ENCODE measurements around the gene PPP4R2. TPM values are rescaled to one million over a fixed set of nuclear protein-coding genes. Genes with fewer than 3 reads are reported as not detected.

Gene PPP4R2
- total and polyA plus RNA-seq, 2 of the 8 experiments (the other 6 are each of a cell fraction or from before 2014, with no cell fraction given), result 11.5 to 89.9 TPM

GRCh38 chr3:73098873-73099272 is 102.3 kb downstream of the PPP4R2 start:
- Histone ChIP-seq H2BK120ac (replicated peaks; ENCODE audit: low read depth, low read length) (no peak overlapping the region), H2AK5ac (ENCODE audit: low read depth, low read length) (no peak overlapping the region), H3K4ac (replicated peaks; ENCODE audit: insufficient read length, low read depth, low read length) (no peak overlapping the region), H3K14ac (ENCODE audit: insufficient read length) (no peak overlapping the region), H3K56ac (replicated peaks; ENCODE audit: insufficient read length, low read depth, low read length) (no peak overlapping the region), H3K79me1 (ENCODE audit: low read depth, low read length) (no peaks in the 10 kb centered on the region; the same call in 1 of the 2 replicates), H4K8ac (ENCODE audit: extremely low read depth, insufficient read depth, low read length) (no peak overlapping the region), H3K27me3 (replicated peaks in 1 of 4; ENCODE audit: control insufficient read depth in 3 of 4, extremely low read depth in 1 of 4, insufficient read depth in 3 of 4, low read length in 3 of 4) (no peaks in the 10 kb centered on the region), H3K4me3 (ENCODE audit: extremely low read depth in 1 of 4, insufficient read depth in 2 of 4, low read depth in 3 of 4, low read length in 4 of 4) (no peak overlapping the region), H3K4me1 (replicated peaks in 1 of 4; ENCODE audit: control insufficient read depth in 3 of 4, insufficient read depth in 4 of 4, low read length in 3 of 4) (peaks cover 0 to 16% (median 7%) of the 10 kb centered on the region in 4 experiments; a peak in 6 of 7 replicates), H3K4me2 (ENCODE audit: insufficient read depth in 1 of 2, low read depth in 2 of 2, low read length in 2 of 2) (no peak overlapping the region), H2BK15ac (ENCODE audit: low read length) (no peak overlapping the region), H2BK5ac (ENCODE audit: low read depth, low read length) (no peak overlapping the region), H4K91ac (replicated peaks; ENCODE audit: insufficient read length, low read length) (no peak overlapping the region), H2AFZ (ENCODE audit: low read length) (no peak overlapping the region), H3K23me2 (ENCODE audit: low read depth, low read length) (no peaks in the 10 kb centered on the region), H3K18ac (ENCODE audit: extremely low read depth, low read length) (no peak overlapping the region), H3K36me3 (ENCODE audit: control insufficient read depth in 2 of 4, insufficient read depth in 4 of 4, low read length in 3 of 4) (no peaks in the 10 kb centered on the region), H4K20me1 (replicated peaks in 1 of 2; ENCODE audit: control insufficient read depth in 1 of 2, insufficient read depth in 2 of 2, low read length in 2 of 2) (no peaks in the 10 kb centered on the region), H3K9ac (replicated peaks in 1 of 4; ENCODE audit: extremely low read depth in 1 of 4, low read depth in 3 of 4, low read length in 3 of 4) (no peak overlapping the region), H3K27ac (ENCODE audit: low read depth, low read length) (no peak overlapping the region), H2BK20ac (ENCODE audit: low read length) (no peak overlapping the region), H4K5ac (ENCODE audit: insufficient read length, low read depth, low read length) (no peak overlapping the region), H3K79me2 (ENCODE audit: control insufficient read depth in 1 of 2, insufficient read depth in 2 of 2, low read length in 2 of 2) (no peaks in the 10 kb centered on the region), H3K23ac (ENCODE audit: insufficient read length) (no peak overlapping the region), H3K9me3 (ENCODE audit: insufficient read depth in 2 of 2, low read depth in 1 of 2, low read length in 1 of 2) (no peaks in the 10 kb centered on the region), H2BK12ac (ENCODE audit: low read depth, low read length) (no peak overlapping the region)
- 100% methylated on average over 1 of the region's 1 CpG; no CpG with 5 or more reads in 1 of the 2 experiments for WGBS, 2 experiments (ENCODE audit: extremely low coverage in 1 of 2, insufficient coverage in 1 of 2, insufficient read length in 1 of 2, insufficient replicate concordance in 2 of 2, low coverage in 1 of 2, low lambda C conversion rate in 2 of 2, missing lambda C conversion rate in 1 of 2)
- ChIA-PET POLR2A (ENCODE audit: partially characterized antibody) (no interaction called here), CTCF (ENCODE audit: partially characterized antibody) (interaction anchor here (0.8 to 1.6 kb wide), 2 partner anchors 41 to 409 kb away, joined by 3 read pairs; no protein-coding TSS in a partner anchor)
- no peak for DNase-seq (ENCODE audit: low read depth in 1 of 2, low spot score in 2 of 2)
- no peak for FAIRE-seq

Measured in H1 (cell line).